ENCODE results near the gene TBX6. TPM values are rescaled to one million over a fixed set of nuclear protein-coding genes. Genes with fewer than 3 reads are reported as not detected.

Gene TBX6
- total RNA-seq, 1 experiment from 2014 or later = 1.6 TPM

GRCh38 chr16:30085820-30086219 lies 5.9 kb downstream of the TBX6 start:
- H3K79me2 ChIP-seq (ENCODE audit: insufficient read depth, low read length) = no peaks in the 10 kb centered on the region
- Mint-ChIP-seq H3K27ac (no peak overlapping the region; a peak in 1 of 7 replicates), H3K4me1 (peaks cover 4 to 7% of the 10 kb centered on the region in 2 experiments; a peak in 1 of 4 replicates), H3K27me3 (ENCODE audit: low read depth) (peaks cover 4% of the 10 kb centered on the region; the same call in 1 of the 2 replicates), H3K4me3 (no peak overlapping the region), H3K36me3 (ENCODE audit: insufficient read depth in 1 of 3, low read depth in 3 of 3) (peaks cover 29 to 52% (median 51%) of the 10 kb centered on the region in 3 experiments), H3K9me3 (no peaks in the 10 kb centered on the region; a peak in 1 of 5 replicates)
- TF ChIP-seq CTCF (conservative IDR thresholded peaks at IDR 0.05) = no peak
- no CpG with 5 or more reads among the region's 6 CpGs for WGBS (ENCODE audit: extremely low coverage, insufficient read length, low lambda C conversion rate)
- no peaks in the 10 kb centered on the region for H3K23me2 ChIP-seq (ENCODE audit: insufficient read length, low read depth, low read length, poor library complexity, severe bottlenecking)
- H3K4me1 ChIP-seq (ENCODE audit: insufficient read depth, low read length) = no peaks in the 10 kb centered on the region
- H3K4ac ChIP-seq (ENCODE audit: low read depth, low read length) = no peak overlapping the region
- H2BK5ac ChIP-seq (ENCODE audit: insufficient read length, low read length) = no peak overlapping the region
- no peak overlapping the region for H2AK5ac ChIP-seq (ENCODE audit: insufficient read length, low read length)
- no peak overlapping the region for H4K8ac ChIP-seq (replicated peaks; ENCODE audit: insufficient read length, low read depth, low read length)
- H3K27ac ChIP-seq (ENCODE audit: insufficient read length, low read depth, low read length) = no peak overlapping the region
- H4K91ac ChIP-seq (ENCODE audit: insufficient read length, low read depth, low read length) = no peak overlapping the region
- no peak overlapping the region for H2BK12ac ChIP-seq (ENCODE audit: insufficient read length, low read depth, low read length)
- H3K18ac ChIP-seq (ENCODE audit: insufficient read length, low read depth, low read length) = no peak overlapping the region
- no peak overlapping the region for H2BK15ac ChIP-seq (ENCODE audit: low read depth, low read length)
- no peak overlapping the region for H2BK120ac ChIP-seq (ENCODE audit: low read depth, low read length, poor library complexity, severe bottlenecking)
- no peaks in the 10 kb centered on the region for H4K20me1 ChIP-seq (ENCODE audit: control insufficient read depth, insufficient read depth, insufficient read length)
- H3K9me3 ChIP-seq (ENCODE audit: control insufficient read depth, low read depth, low read length) = no peaks in the 10 kb centered on the region
- H3K79me1 ChIP-seq (ENCODE audit: insufficient read depth, low read depth, low read length, poor library complexity, severe bottlenecking) = no peaks in the 10 kb centered on the region
- DNase-seq = no peak
- H3K27me3 ChIP-seq (ENCODE audit: insufficient read depth, low read length) = no peaks in the 10 kb centered on the region
- H2AFZ ChIP-seq (ENCODE audit: low read length) = no peak overlapping the region
- no peak overlapping the region for H3T11ph ChIP-seq (ENCODE audit: low read length)
- no peak overlapping the region for H3K9ac ChIP-seq (ENCODE audit: extremely low read depth, insufficient read length, low read length)
- H4K5ac ChIP-seq (ENCODE audit: insufficient read length, low read depth, low read length) = no peak overlapping the region
- H3K56ac ChIP-seq (ENCODE audit: insufficient read length, low read depth, low read length) = no peak overlapping the region
- H3K23ac ChIP-seq (ENCODE audit: insufficient read length, low read depth, low read length) = no peak overlapping the region
- H2BK20ac ChIP-seq (ENCODE audit: low read depth, low read length, poor library complexity, severe bottlenecking) = no peak overlapping the region
- H3K14ac ChIP-seq (ENCODE audit: insufficient read depth, low read length) = no peak overlapping the region
- H3K4me2 ChIP-seq (ENCODE audit: insufficient read depth, insufficient read length, low read length) = no peak overlapping the region

Measured in H9 (cell line).